IPS-11a (cell line): ENCODE results near the gene PTPRS.
"Not testable (repeated sequence)": the region's sequence is repeated elsewhere in the genome, so short reads cannot be mapped to it uniquely, and the experiment has no call there.

Experiments used
- H3K4me3 ChIP-seq: one replicate; pipeline ENCODE4 v1.5.1; 2013; ENCODE audit warnings: low read depth, low read length, control low read depth

The PTPRS gene

DNA sequence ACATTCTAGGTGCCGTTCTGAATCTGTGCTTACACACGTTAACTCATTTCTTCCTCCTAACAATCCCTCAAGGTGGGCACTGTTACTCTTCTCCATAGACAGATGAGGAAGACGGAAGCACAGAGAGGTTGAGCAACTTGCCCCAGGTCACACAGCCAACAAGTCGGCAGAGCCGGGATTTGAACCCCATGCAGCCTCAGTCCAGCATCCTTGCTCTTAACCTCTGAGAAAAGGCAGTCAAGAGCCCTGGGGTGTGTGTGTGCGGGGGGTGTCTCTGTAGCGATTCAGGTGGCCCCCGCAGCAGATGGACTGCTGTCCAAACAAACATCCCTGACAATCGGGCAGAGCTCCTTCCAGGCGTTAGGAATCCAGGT lies 6.3 kb downstream of the PTPRS start:
- no peak overlapping the region for H3K4me3 ChIP-seq

GRCh38 chr19:5333581-5334365 lies 6.8 kb downstream of the PTPRS start:
- H3K4me3 ChIP-seq: no peak overlapping the region

- no peak overlapping the region for H3K4me3 ChIP-seq
Observed at GRCh38 chr19:5332501-5332900, 8.1 kb downstream of the PTPRS start.

DNA sequence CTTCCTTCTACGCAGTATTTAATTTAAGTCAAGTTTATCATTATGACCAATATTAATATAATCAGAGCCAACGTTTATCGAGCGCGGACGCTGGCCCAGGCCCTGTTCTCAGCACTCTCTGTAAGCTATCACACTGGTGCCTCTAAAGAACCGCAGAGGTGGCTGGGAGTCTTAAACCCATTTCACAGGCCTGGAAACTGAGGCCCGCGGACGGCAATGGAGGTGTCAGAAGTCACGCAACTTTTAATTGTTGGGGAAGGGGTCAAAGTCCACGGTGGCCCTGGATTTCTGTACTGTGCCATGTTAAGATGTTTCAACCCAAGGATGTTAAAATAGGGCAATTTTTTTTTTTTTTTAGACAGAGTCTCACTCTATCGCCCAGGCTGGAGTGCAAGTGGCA lies 8.8 kb downstream of the PTPRS start:
- H3K4me3 ChIP-seq: no peak overlapping the region

DNA sequence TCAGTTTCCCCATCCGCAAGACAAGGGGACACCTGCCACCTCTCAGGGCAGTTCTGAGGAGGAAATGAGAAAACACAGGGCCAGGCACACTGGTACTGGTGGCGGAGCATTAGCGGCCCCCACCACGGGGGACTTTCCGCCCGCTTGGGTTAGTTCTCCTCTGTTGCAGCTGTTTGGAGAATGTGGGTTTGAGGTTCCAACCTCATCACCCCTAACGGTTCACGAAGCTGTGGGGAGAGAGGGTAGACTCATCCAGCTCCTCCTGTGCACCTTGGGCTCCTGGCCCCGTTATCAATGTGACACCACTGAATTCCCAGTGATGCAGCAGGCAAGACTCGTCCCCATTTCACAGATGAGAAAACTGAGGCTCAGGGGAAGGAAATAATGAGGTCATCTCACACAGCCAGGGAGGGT lies 10.3 kb downstream of the PTPRS start:
- no peak overlapping the region for H3K4me3 ChIP-seq

- no peak overlapping the region for H3K4me3 ChIP-seq
Observed at GRCh38 chr19:5329141-5329540, 11.5 kb downstream of the PTPRS start.

GRCh38 chr19:5328407-5328806 lies 12.2 kb downstream of the PTPRS start:
- not testable (repeated sequence) for H3K4me3 ChIP-seq

DNA sequence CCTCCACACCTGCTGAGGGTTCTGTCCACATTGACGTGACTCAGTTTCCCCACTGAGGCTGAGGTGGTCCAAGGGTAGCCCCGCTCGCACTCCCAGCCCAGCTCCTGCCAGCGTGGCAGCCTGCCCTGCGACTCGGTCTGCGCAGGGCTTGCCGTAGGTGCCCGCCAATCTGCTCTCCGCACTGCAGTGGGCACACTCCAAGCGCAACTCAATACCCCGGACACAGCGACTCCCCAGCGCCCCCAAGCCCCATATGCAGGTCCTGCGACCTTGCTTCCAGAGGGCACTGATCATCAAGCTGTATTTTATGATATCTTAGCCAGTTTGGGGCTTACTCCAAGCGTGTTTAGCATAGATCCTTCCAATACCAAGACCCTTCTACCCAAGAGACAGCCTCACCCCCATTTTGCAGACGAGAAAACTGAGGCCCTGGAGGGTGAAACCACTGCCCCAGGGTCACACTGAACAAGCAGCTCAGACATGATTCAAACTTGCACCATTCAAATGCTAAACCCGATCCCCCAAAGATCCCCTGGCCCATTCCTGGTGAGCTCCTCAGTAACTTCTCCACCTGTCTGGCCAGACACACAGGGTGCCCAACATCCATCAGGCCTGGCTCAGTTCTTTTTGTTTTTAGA lies 13.5 kb downstream of the PTPRS start:
- H3K4me3 ChIP-seq: no peak overlapping the region

DNA sequence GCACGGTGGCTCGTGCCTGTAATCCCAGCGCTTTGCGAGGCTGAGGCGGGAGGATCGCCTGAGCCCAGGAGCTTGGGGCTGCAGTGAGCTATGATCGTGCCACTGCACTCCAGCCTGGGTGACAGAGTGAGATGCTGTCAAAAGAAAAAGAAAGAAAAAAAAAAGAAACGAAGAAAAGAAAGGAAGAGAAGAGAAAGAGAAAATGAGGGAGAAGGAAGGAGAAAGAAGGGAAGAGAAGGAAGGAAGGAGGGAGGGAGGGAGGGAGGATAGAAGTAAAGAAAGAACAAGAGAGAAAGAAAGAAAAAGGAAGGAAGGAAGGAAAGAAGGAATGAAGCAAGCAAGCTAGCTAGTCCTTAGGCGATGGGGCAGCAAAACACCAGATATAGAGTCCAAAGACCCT lies 14.1 kb downstream of the PTPRS start:
- no peak overlapping the region for H3K4me3 ChIP-seq

DNA sequence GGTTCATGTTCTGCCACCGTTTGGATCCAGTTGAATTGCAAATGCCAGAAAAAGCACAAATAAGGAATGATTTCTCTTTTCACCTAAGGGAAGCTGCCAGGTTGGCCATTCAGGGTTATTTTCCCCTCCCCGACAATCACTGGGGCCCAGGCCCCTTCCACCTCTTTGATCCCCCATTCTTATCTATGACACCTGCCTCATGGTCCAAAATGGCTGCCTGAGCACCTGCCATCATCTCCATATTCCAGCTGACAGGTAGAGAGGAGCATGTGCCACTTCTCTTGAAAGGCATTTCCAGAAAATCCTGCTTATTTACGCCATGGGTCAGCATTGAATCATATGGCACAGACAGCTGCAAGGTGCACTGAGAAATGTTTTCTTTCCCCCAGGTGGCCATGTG lies 15.7 kb downstream of the PTPRS start:
- H3K4me3 ChIP-seq: no peak overlapping the region

- H3K4me3 ChIP-seq: no peak overlapping the region
Observed at GRCh38 chr19:5323475-5323811, 17.2 kb downstream of the PTPRS start.

DNA sequence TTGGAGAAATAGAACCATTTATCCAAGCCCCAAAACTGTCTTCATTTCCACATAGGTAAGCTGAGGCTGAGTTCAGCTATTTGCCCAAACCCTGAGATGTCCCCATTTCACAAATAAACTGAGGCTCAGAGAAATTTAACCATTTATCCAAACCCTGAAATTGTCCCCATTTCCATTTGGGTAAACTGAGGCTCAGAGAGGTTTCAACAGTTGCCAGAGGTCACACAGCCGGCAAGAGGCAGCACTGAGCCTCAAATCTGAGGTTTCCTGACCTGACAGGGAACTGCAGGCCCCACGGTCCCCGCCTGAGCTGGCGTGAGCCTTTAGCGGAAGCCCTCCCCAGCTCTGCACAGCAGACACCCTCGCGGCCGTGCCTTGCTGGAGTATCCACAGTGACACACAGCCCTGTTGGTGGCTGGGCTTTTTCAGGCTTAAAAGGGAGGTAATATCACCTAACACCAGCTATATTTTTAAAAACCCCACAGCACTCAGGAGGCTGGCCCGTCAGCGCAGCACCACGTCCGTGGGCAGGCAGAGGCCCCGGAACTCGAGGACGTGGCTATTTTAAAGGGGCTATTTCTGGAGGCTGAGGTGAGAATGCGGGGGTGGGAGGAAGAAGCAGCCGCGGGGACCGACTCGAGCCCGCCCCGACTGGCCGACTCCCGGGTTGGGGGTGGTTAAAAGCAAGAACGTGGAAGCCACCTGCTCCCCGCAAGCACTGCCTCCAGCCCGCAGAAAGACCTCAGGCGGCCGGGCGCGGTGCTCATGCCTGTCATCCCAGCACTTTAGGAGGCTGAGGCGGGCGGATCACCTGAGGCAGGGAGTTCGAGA lies 18.5 kb downstream of the PTPRS start:
- no peak overlapping the region for H3K4me3 ChIP-seq

DNA sequence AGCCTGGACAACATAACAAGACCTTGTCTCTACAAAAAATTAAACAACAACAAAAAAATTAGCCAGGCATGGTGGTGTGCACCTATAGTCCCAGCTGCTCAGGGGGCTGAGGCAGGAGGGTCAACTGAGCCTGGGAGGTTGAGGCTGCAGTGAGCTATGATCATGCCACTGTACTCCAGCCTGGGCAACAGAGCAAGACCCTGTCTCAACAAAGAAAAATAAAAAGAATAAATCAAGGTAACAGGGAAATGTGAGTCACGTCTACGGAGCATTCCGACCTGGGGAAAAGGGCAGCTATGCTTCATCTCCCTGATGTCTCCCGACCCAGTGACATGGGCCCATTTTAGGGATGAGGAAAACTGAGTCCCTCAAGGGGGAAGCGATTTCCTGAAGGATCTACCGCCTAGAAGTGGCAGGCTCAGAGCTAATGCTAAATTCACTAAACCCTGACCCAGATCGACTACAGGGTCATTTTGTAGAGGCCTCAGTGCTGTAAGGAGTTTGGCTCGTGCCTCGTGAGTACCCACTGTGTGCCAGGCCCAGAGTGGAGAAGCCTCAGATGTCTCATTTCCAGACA lies 19.5 kb downstream of the PTPRS start:
- no peak overlapping the region for H3K4me3 ChIP-seq

DNA sequence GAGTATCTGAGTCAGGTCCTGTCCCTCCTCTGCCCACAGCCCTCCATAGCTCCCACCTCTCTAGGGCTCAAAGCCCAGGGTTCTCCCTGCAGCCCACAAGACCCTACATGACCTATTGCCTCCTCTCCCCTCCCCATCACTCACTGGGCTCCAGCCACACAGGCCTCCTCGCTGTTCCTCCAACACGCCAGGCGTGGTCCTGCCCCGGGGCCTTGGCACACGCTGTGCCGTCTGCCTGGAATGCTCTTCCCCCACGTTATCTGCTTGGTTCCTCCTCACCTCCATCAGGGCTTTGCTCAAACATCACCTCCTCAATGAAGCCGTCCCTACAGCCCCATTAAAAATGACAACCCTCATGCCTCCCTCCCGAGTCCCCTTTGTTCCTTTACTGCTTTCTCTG lies 21.1 kb downstream of the PTPRS start:
- no peak overlapping the region for H3K4me3 ChIP-seq

- no peak overlapping the region for H3K4me3 ChIP-seq
Observed at GRCh38 chr19:5318306-5318705, 22.3 kb downstream of the PTPRS start.

- no peak overlapping the region for H3K4me3 ChIP-seq
Observed at GRCh38 chr19:5317321-5317720, 23.3 kb downstream of the PTPRS start.

DNA sequence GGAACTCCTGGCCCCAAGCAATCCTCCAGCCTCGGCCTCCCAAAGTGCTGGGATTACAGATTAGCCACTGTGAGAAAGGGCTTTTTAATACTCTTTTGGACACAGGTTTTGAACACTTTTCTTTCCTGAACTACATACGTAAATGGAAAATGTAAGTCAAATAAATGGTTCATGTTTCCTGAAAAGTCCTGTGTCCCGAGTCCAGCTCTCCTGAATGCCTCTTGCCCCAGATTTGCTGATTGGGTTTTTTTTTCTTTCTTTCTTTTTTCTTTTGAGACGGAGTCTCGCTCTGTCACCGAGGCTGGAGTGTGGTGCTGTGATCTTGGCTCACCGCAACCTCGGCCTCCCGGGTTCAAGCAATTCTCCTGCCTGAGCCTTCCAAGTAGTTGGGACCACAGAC lies 24.5 kb downstream of the PTPRS start:
- H3K4me3 ChIP-seq: no peak overlapping the region

DNA sequence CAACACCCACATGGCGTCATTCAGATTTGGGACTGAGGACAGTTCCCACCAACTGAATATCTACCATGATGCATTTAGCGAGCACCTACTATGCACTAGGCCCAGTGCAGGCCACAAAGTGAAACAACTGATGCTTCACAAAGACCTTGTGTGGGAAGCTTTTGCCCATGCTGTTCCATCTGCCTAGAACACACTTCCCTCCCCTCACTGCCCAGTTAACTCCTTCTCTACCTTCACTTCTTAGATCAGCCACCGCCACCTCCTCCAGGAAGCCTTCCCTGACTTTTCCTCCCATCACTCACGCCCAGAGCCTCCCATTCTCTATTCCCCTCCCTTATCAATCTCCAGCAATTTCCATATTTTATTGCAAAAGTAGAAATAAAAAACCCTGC lies 25.7 kb downstream of the PTPRS start:
- H3K4me3 ChIP-seq: no peak overlapping the region

DNA sequence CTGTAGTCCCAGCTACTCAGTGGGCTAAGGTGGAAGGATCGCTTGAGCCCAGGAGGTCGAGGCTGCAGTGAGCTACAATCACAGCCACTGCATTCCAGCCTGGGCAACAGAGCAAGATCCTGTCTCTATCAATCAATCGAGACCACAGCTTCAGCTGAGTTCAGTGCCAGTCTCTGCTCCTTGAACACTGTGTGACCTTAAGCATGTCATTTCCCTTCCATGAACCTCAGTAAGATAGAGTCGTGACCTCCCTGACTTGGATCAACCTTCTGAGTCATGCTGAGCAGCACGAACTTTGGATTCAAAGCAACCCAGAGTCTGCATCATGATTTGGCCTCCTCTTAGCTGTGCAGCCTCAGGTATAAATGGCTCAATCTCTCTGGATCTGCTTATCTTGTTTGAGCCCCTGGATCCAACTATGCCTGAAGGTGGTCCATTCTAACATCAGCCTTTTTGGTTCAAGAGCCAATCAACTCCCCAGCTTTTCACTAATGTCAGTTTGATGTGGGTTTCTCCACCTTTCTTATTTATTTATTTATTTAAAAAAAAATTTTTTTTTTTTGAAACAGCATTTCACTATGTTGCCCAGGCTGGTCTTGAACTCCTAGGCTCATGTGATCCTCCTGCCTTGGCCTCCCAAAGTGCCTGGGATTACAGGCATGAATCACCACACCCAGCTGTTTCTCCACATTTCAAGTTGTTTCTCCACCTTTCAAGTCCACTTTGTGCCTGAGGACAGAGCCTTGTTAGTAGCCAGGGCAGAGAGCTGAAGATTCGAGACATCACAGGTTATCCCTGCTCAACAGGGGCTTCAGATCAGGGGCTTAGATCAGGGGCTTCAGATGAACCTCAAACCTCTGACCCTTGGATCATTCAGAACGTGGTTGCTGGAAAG lies 26.4 kb downstream of the PTPRS start:
- no peak overlapping the region for H3K4me3 ChIP-seq

- H3K4me3 ChIP-seq: no peak overlapping the region
Observed at GRCh38 chr19:5313307-5313706, 27.3 kb downstream of the PTPRS start.

GRCh38 chr19:5312058-5312457 lies 28.6 kb downstream of the PTPRS start:
- no peak overlapping the region for H3K4me3 ChIP-seq
